Neuronal stem cell (in vitro differentiated cells): Measurements from ENCODE around the gene CCDC60.

Source experiments
- DNase-seq: peaks from one replicate; pipeline ENCODE4 v3.0.0-alpha.2; 2013; ENCODE audit warnings: low spot score
- H2AFZ ChIP-seq: one replicate; pipeline ENCODE4 v1.6.1; 2013; ENCODE audit warnings: mild to moderate bottlenecking, low read length, inconsistent platforms
- H2AK5ac ChIP-seq: 2 replicates; pipeline ENCODE4 v1.6.1; 2013; ENCODE audit warnings: low read depth, mild to moderate bottlenecking, inconsistent platforms, low read length, moderate library complexity, mixed read lengths
- H2BK120ac ChIP-seq: 2 replicates; pipeline ENCODE4 v1.6.1; 2013; ENCODE audit warnings: low read depth, mild to moderate bottlenecking, inconsistent platforms, low read length, moderate library complexity, mixed read lengths
- H2BK12ac ChIP-seq: one replicate; pipeline ENCODE4 v1.6.1; 2013; ENCODE audit warnings: low read length, inconsistent platforms
- H2BK15ac ChIP-seq: 2 replicates; pipeline ENCODE4 v1.6.1; 2013; ENCODE audit warnings: mild to moderate bottlenecking, low read length, inconsistent platforms, mixed read lengths
- H2BK5ac ChIP-seq: one replicate; pipeline ENCODE4 v1.6.1; 2013; ENCODE audit warnings: inconsistent platforms, mild to moderate bottlenecking, low read length, moderate library complexity
- H3K14ac ChIP-seq: one replicate; pipeline ENCODE4 v1.6.1; 2013; ENCODE audit warnings: low read length, inconsistent platforms
- H3K18ac ChIP-seq: 2 replicates; pipeline ENCODE4 v1.6.1; 2013; ENCODE audit warnings: low read length, inconsistent platforms
- H3K23ac ChIP-seq: 2 replicates; pipeline ENCODE4 v1.6.1; 2013; ENCODE audit warnings: low read depth, mild to moderate bottlenecking, mixed read lengths, low read length, inconsistent platforms; ENCODE audit not compliant: poor library complexity
- H3K27ac ChIP-seq: replicated peaks from 3 replicates; pipeline ENCODE4 v1.5.1; 2013; ENCODE audit warnings: low read length, inconsistent platforms
- H3K27me3 ChIP-seq, 3 experiments: 2 replicates each; pipeline ENCODE4 v1.6.1; 2013; ENCODE audit warnings: low read length in 3 of 3, mild to moderate bottlenecking in 2 of 3, inconsistent platforms in 1 of 3, low read depth in 1 of 3, mixed read lengths in 1 of 3, moderate library complexity in 1 of 3; ENCODE audit not compliant: control insufficient read depth in 3 of 3, insufficient read depth in 3 of 3
- H3K36me3 ChIP-seq, 2 donors: replicated peaks in 1 of 2; 2 replicates each; pipeline ENCODE4 v1.6.1; 2013; ENCODE audit warnings: low read length in 2 of 2; ENCODE audit not compliant: control insufficient read depth in 2 of 2, insufficient read depth in 2 of 2
- H3K4ac ChIP-seq: 2 replicates; pipeline ENCODE4 v1.6.1; 2013; ENCODE audit warnings: inconsistent platforms, mild to moderate bottlenecking, low read length, moderate library complexity
- H3K4me1 ChIP-seq, 2 donors: 1 replicate in 1 of 2; 2 replicates in 1 of 2; pipeline ENCODE4 v1.6.1; 2013; ENCODE audit warnings: low read length in 2 of 2, low read depth in 1 of 2; ENCODE audit not compliant: control insufficient read depth in 2 of 2, insufficient read depth in 1 of 2
- H3K4me2 ChIP-seq: one replicate; pipeline ENCODE4 v1.6.1; 2013; ENCODE audit warnings: mild to moderate bottlenecking, low read length, inconsistent platforms; ENCODE audit not compliant: insufficient read depth, poor library complexity, severe bottlenecking
- H3K4me3 ChIP-seq, 2 donors: 2 replicates each; pipeline ENCODE4 v1.5.1; 2013; ENCODE audit warnings: low read length in 2 of 2, mild to moderate bottlenecking in 2 of 2, inconsistent platforms in 1 of 2, moderate library complexity in 1 of 2
- H3K79me1 ChIP-seq: one replicate; pipeline ENCODE4 v1.6.1; 2013; ENCODE audit warnings: low read depth, mild to moderate bottlenecking, inconsistent platforms, low read length, moderate library complexity
- H3K9ac ChIP-seq: one replicate; pipeline ENCODE4 v1.6.1; 2013; ENCODE audit warnings: mild to moderate bottlenecking, low read depth, low read length, inconsistent platforms; ENCODE audit not compliant: poor library complexity
- H3K9me3 ChIP-seq, 2 donors: replicated peaks in 1 of 2; 2 replicates each; pipeline versions ENCODE3 to v1.6.1; 2013; ENCODE audit warnings: low read length in 2 of 2, mild to moderate bottlenecking in 2 of 2, inconsistent platforms in 1 of 2, low read depth in 1 of 2, mixed read lengths in 1 of 2, moderate library complexity in 1 of 2; ENCODE audit not compliant: control insufficient read depth in 2 of 2, insufficient read depth in 1 of 2
- H4K8ac ChIP-seq: one replicate; pipeline ENCODE4 v1.6.1; 2013; ENCODE audit warnings: low read depth, mild to moderate bottlenecking, inconsistent platforms, low read length, moderate library complexity
- H4K91ac ChIP-seq: one replicate; pipeline ENCODE4 v1.6.1; 2013; ENCODE audit warnings: low read length, low read depth, mild to moderate bottlenecking, inconsistent platforms; ENCODE audit not compliant: poor library complexity
- WGBS, 2 donors: extraction: QIAGEN DNeasy Blood & Tissue Kit; methylation state at CpG; one replicate each; pipeline ENCODE4 v1.1.7; 2013; ENCODE audit warnings: missing lambda C conversion rate in 2 of 2, mixed read lengths in 1 of 2; ENCODE audit not compliant: insufficient read length in 2 of 2, insufficient replicate concordance in 1 of 2; ENCODE audit errors: extremely low coverage in 2 of 2; 5-methylcytosine and 5-hydroxymethylcytosine counted together

The CCDC60 gene

GRCh38 chr12:119322301-119322723 is 12.2 kb upstream of the CCDC60 start:
- H3K79me1 ChIP-seq = no peaks in the 10 kb centered on the region
- no peaks in the 10 kb centered on the region for H3K9me3 ChIP-seq
- no peak overlapping the region for H3K4me2 ChIP-seq
- H3K14ac ChIP-seq = no peak overlapping the region
- no peaks in the 10 kb centered on the region for H3K27me3 ChIP-seq
- H2AFZ ChIP-seq = no peak overlapping the region
- no peak overlapping the region for H4K91ac ChIP-seq
- no peak overlapping the region for H2BK120ac ChIP-seq
- H2AK5ac ChIP-seq = no peak overlapping the region
- no peak for DNase-seq
- H3K4me3 ChIP-seq = no peak overlapping the region
- H3K36me3 ChIP-seq = no peaks in the 10 kb centered on the region
- H3K4me1 ChIP-seq = no peaks in the 10 kb centered on the region
- H4K8ac ChIP-seq = no peak overlapping the region
- no peak overlapping the region for H3K27ac ChIP-seq
- H3K23ac ChIP-seq = no peak overlapping the region
- H3K9ac ChIP-seq = no peak overlapping the region
- no peak overlapping the region for H2BK15ac ChIP-seq
- WGBS, 2 donors = no CpG with 5 or more reads among the region's 7 CpGs
- H2BK12ac ChIP-seq = no peak overlapping the region
- no peak overlapping the region for H3K4ac ChIP-seq
- no peak overlapping the region for H3K18ac ChIP-seq
- H2BK5ac ChIP-seq = no peak overlapping the region

- Histone ChIP-seq H3K9ac (no peak overlapping the region), H2AFZ (no peak overlapping the region), H4K91ac (no peak overlapping the region), H3K27me3 (no peaks in the 10 kb centered on the region), H2BK5ac (no peak overlapping the region), H3K4me3 (no peak overlapping the region), H4K8ac (no peak overlapping the region), H2AK5ac (no peak overlapping the region), H3K79me1 (no peaks in the 10 kb centered on the region), H3K36me3 (no peaks in the 10 kb centered on the region), H2BK12ac (no peak overlapping the region), H3K27ac (no peak overlapping the region), H2BK120ac (no peak overlapping the region), H2BK15ac (no peak overlapping the region), H3K4me1 (no peaks in the 10 kb centered on the region), H3K4me2 (no peak overlapping the region), H3K14ac (no peak overlapping the region), H3K9me3 (no peaks in the 10 kb centered on the region), H3K18ac (no peak overlapping the region), H3K23ac (no peak overlapping the region), H3K4ac (no peak overlapping the region)
- no CpG with 5 or more reads among the region's 1 CpG for WGBS, 2 donors
- DNase-seq = no peak
These were observed 8.7 kb upstream of the CCDC60 start for GRCh38 chr12:119325813-119326212.

- H3K23ac ChIP-seq = no peak overlapping the region
- no peaks in the 10 kb centered on the region for H3K79me1 ChIP-seq
- H3K4me1 ChIP-seq = no peaks in the 10 kb centered on the region
- no peak overlapping the region for H3K4me3 ChIP-seq
- no peak overlapping the region for H3K27ac ChIP-seq
- no peak overlapping the region for H3K4ac ChIP-seq
- no peak overlapping the region for H4K91ac ChIP-seq
- no peaks in the 10 kb centered on the region for H3K36me3 ChIP-seq
- no peaks in the 10 kb centered on the region for H3K27me3 ChIP-seq
- H2BK12ac ChIP-seq = no peak overlapping the region
- H3K18ac ChIP-seq = no peak overlapping the region
- no peak overlapping the region for H3K4me2 ChIP-seq
- no peak overlapping the region for H3K9ac ChIP-seq
- H2AK5ac ChIP-seq = no peak overlapping the region
- DNase-seq = no peak
- no peak overlapping the region for H2AFZ ChIP-seq
- H3K14ac ChIP-seq = no peak overlapping the region
- H2BK15ac ChIP-seq = no peak overlapping the region
- no peak overlapping the region for H2BK120ac ChIP-seq
- no peak overlapping the region for H4K8ac ChIP-seq
- no peak overlapping the region for H2BK5ac ChIP-seq
- no peaks in the 10 kb centered on the region for H3K9me3 ChIP-seq
These were observed 8.2 kb upstream of the CCDC60 start for GRCh38 chr12:119326341-119326740.

- Histone ChIP-seq H3K23ac (no peak overlapping the region), H2AK5ac (no peak overlapping the region), H4K91ac (no peak overlapping the region), H3K27ac (no peak overlapping the region), H2BK120ac (no peak overlapping the region), H2AFZ (no peak overlapping the region), H2BK12ac (no peak overlapping the region), H3K4me2 (no peak overlapping the region), H3K14ac (no peak overlapping the region), H3K18ac (no peak overlapping the region), H3K9ac (no peak overlapping the region), H3K4me3 (no peak overlapping the region), H3K79me1 (no peaks in the 10 kb centered on the region), H3K36me3 (no peaks in the 10 kb centered on the region), H3K4me1 (no peaks in the 10 kb centered on the region), H2BK5ac (no peak overlapping the region), H2BK15ac (no peak overlapping the region), H3K27me3 (no peaks in the 10 kb centered on the region), H3K4ac (no peak overlapping the region), H4K8ac (no peak overlapping the region), H3K9me3 (no peaks in the 10 kb centered on the region)
- no CpG with 5 or more reads among the region's 6 CpGs for WGBS, 2 donors
- DNase-seq = no peak
These were observed 7.1 kb upstream of the CCDC60 start for GRCh38 chr12:119327471-119327870.
